ENCODE data around the gene DCTPP1.
A peak's percentile ranks its signal among the peaks of the same experiment; 100 is the strongest.
"Not testable (repeated sequence)": the region's sequence is repeated elsewhere in the genome, so short reads cannot be mapped to it uniquely, and the experiment has no call there.

Gene DCTPP1

DNA sequence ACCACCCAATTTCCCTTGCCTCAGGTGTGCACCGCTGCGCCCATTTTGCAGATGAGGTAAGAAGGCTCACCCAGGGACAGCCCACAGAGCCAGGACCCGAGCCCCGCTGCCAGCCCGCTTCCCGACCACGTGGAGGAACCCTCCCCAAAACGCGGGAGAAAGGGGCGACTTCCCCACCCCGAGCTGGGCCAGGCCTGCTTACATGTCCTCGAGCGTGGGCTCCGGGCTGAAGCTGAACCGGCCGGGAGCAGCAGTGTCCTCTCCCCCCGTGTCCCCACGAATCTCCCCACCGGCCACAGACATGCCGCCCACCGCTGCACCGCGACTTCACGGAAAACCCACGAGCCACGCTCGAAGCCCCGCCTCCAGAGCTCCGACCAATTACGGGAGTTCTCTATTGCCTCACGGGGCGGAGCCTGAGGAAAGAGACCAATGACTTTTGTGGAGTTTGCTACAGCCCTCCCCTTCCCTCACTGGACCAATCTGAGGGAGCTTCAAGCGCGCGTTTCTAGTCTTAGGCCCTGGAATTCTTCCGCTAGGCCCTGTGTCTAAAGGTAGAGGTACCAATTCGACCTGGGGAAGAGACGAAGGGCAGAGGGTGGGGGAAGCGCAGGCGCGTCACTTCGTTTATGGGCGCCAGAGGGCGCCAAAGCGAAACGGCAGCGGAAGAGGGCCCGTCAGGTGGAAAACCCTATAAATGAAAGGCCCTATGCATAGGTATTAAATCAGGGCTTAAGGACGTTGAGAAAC is at the start of gene DCTPP1:
DCTPP1 (minus strand) TSS at position 353 of the 750 bp plus-strand sequence; CDS start at position 303, 50 bp downstream.
- DNase-seq (ENCODE audit: low spot score), result peak; percentile 100

DNA sequence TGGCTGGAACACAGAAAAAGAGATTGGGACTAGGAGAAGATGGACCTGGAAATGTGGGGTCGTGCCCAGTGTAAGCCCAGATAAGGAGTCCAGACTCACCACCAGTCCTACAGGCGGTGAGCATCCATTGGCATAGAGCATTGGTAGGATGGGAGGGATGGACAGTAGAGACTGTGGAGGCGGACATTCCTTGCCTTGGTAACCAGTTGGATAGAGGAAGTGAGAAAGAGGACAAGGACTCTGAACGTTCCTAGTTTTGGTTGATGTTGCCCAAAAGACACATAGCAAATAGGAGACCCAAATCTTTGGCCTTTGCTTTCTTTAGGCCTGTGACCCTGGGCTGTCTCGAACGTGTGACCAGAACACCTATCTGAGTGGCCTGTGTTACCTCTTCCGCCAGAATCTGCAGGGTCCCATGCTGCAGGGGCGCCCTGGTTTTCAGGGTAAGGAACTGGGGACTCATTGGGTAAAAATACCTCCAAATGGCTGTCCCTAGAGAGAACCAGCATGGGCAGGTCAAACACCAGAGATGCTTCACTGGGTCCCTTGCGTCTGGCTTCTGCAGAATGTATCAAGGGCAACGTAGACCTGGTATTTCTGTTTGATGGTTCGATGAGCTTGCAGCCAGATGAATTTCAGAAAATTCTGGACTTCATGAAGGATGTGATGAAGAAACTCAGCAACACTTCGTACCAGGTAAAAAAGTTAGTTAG is 49.1 kb upstream of the DCTPP1 start:
- no peak for DNase-seq (ENCODE audit: low spot score)

DNA sequence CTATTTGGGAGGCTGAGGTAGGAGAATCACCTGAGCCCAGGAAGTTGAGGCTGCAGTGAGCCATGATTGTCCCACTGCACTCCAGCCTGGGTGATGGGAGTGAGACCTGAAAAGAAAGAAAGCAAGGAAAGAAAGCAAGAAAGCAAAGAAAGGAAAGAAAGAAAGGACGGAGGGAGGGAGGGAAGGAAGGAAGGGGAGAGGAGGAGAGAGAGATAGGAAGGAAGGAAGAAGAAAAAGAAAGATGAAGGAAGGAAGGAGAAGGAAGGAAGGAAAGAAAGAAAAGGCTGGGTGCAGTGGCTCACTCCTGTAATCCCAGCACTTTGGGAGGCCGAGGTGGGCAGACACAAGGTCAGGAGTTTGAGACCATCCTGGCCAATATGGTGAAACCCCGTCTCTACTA is 47.9 kb upstream of the DCTPP1 start:
- DNase-seq (ENCODE audit: low spot score), result not testable (repeated sequence)

DNA sequence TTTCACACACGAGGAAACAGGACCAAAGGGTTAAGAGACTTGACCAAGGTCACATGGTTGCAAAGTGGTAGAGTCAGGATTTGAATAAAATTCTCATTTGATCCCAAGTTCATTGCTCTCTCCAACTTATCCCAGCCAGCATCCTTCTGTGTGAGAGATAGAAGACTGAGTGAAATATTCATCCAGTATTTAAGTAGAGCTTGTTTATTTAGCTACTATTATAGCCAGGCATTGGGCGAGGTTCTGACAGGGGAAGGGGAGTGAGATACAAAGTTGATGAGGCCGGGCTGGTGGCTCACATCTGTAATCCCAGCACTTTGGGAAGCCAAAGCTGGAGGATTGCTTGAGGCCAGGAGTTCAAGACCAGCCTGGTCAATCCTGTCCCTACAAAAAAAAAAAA is 47.2 kb upstream of the DCTPP1 start:
- no peak for DNase-seq (ENCODE audit: low spot score)

DNA sequence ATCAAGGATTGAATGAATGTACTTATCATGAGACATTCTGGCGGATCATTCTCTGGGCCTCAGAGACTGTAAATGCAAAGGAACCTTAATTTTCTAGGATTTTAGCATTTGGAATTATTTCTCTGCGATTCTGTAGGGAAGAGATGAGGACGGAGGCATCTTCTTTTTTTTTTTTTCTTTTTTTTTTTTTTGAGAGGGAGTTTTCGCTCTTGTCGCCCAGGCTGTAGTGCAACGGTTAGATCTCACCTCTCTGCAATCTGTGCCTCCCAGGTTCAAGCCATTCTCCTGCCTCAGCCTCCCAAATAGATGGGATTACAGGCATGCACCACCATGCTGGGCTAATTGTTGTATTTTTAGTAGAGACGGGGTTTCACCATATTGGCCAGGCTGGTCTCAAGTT is 44.9 kb upstream of the DCTPP1 start:
- no peak for DNase-seq (ENCODE audit: low spot score)

DNA sequence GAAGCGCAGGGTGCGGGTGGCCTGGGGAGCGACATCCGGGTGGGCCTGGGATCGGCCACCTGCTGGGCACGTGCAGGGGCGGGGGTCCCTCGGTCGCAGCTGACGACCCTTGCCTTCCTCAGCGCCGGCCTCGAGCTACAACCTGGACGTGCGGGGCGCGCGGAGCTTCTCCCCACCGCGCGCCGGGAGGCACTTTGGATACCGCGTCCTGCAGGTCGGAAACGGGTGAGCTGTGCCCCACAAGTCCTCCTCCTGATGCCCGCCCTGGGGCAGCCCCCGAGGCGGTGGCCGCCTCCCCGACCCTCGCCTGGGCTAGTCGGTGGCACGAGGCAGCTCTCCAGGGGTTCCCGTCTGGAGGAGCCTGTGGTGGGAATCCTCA is 44.2 kb upstream of the DCTPP1 start:
- DNase-seq (ENCODE audit: low spot score), result no peak

DNA sequence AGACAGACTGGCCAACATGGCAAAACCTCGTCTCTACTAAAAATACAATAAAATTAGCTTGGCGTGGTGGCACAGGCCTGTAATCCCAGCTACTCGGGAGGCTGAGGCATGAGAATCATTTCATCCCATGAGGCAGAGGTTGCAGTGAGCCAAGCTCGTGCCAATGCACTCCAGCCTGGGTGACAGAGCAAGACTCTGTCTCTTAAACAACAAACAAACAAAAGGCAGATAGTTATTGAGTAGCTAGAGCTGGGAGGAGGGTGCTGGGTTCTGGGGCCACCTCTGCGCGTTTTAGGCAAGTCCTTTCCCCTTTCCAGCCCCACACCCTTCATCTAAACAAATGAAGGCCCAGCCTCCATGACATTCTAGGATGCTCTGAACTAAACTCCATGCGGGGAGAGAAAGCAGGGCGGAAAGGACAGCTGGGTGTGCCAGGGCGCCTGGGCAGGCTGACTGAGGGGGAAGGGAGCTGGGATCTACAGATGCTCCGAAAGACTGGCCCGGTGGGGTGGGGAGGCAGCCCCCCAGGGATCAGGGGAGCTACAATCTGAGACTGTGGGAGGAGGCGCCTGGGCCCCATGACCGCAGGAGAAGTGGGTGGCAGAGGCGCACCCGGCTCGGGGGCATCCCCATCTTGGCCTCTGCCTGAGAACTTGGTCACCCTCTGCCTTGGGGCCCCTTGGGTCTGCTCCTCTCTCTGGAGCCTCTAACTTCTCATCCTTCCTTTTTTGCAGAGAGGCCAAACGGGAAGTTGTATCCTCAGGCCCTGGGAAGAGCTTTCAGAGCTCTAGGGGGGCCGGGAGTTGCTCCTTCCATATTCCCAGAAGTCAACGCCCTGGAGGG is 43.6 kb upstream of the DCTPP1 start:
- DNase-seq (ENCODE audit: low spot score), result no peak

DNA sequence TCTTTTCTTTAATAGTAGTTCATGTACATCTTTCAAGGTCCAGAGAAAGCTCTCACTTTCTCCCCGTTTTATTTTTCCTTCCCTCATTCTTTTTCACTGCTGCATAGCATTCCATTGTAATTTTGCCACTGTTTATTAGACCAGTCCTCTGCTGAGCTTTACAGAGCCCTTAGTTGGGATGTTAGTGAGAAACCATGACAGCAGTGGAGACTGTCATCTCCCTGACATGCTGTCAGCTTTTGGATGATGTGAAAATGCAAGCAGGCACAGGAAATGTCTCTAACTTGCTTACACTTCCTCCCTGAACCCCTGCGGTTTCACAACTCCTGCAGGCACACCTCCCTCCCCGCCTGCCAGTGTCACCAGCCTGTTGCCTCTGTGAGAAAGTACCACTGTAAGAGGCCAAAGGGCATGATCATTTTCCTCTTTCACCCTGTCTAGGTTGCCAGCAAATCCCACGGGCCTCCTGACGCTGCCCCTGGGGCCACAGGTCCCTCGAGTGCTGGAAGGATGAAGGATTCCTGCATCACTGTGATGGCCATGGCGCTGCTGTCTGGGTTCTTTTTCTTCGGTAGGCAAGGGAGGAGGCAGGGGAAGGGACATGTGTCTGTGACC is 42.6 kb upstream of the DCTPP1 start, which contains the start of gene ITGAL:
ITGAL (plus strand) TSS at position 415 of the 615 bp plus-strand sequence; CDS start at position 511, 96 bp downstream.
- DNase-seq (ENCODE audit: low spot score), result no peak

DNA sequence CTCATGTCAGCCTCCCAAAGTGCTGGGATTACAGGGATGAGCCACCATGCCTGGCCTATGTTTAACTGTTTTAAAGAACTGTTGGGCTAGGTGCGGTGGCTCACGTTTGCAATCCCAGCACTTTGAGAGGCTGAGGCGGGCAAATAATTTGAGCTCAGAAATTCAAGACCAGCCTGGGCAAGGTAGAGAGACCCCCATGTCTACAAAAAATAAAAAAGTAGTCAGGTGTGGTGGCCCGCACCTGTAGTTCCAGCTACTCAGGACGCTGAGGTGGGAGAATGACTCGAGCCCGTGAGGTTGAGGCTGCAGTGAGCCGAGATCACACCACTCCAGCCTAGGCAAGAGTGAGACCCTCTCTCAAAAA is 40.8 kb upstream of the DCTPP1 start:
- no peak for DNase-seq (ENCODE audit: low spot score)

DNA sequence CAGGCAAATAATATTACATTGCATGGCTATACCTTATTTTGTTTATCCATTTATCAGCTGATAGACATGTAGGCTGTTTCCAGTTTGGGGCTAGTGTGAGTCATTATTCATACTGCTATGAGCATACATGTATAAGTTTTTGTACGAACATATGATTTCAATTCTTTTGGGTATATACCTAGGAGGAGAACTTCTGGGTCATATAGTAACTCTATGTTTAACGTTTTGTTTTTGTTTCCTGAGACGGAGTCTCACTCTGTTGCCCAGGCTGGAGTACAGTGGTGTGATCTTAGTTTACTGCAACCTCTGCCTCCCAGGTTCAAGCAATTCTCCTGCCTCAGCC is 40.3 kb upstream of the DCTPP1 start:
- DNase-seq (ENCODE audit: low spot score), result no peak

DNA sequence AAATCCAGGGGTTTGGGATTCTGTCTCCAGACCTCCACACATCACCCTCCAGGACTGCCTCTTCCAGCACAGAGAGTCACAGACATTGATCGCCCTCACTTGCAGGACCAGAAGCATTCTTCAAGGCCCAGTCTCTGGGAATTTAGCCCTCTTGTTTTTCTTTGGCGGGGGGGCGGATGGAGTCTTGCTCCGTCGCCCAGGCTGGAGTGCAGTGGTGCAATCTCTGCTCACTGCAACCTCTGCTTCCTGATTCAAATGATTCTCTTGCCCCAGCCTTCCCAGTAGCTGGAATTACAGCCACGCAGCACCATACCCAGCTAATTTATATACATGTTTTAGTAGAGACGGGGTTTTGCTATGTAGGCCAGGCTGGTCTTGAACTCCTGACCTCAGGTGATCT is 34.2 kb upstream of the DCTPP1 start:
- DNase-seq (ENCODE audit: low spot score), result no peak

DNA sequence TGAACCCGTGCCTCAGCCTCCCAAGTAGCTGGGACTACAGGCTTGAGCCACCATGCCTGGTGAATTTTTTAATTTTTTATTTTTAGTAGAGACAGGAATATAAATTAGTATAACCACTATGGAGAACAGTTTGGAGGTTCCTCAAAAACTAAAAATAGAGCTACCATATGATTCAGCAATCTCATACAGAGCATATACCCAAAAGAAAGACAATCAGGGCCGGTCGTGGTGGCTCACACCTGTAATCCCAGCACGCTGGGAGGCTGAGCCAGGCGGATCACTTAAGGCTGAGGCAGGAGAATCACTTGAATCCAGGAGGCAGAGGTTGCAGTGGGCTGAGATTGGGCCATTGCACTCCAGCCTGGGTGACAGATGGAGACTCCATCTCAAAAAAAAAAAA is 31.6 kb upstream of the DCTPP1 start:
- not testable (repeated sequence) for DNase-seq (ENCODE audit: low spot score)

DNA sequence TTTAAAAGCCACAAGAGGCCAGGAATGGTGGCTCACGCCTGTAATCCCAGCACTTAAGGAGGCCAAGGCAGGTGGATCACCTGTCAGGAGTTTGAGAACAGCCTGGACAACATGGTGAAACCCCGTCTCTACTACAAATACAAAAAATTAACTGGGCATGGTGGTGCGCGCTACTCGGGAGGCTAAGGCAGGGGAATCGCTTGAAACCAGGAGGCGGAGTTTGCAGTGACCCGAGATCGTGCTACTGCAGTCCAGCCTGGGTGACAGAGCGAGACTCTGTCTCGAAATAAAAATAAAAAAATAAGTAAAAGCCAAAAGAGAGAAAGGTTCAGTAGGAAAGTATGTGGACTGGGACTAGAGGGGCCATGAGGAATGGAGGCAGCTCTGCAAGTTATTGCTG is 29.6 kb upstream of the DCTPP1 start:
- DNase-seq (ENCODE audit: low spot score), result no peak

DNA sequence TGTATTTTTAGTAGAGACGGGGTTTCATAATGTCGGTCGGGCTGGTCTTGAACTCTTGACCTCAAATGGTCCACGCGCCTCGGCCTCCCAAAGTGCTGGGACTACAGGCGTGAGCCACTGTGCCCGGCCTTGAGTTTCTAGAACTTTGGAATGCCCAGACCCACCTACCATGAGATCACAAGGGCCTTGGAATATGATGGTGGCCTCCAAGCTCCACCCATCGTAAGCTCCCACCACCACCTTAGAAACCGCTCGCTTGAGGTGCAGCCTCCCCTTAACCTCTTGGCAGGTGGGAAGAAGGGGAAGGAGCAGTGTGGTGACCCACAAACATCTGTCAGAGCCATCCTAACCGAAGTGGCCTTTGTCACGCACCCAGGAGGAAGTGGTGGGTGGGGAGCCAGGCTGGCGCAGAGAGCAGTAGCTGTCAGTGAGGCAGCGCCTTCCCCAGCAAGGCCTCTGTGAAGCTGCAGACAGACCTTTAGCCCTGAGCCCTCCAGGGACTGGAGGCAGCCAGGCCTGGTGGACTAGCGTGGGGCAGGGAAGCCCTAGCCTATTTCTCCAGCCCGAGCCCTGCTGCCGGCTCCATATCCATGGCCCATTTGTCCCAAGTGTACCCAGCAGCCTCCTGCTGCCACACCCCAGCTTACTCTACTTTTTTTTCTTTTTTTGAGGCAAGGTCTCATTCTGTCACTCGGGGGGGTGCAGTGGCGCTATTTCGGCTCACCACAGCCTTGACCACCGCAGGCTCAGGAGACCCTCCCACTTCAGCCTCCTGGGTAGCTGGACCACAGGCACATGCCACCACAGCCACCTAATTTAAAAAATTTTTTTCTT is 28.9 kb upstream of the DCTPP1 start:
- no peak for DNase-seq (ENCODE audit: low spot score)

DNA sequence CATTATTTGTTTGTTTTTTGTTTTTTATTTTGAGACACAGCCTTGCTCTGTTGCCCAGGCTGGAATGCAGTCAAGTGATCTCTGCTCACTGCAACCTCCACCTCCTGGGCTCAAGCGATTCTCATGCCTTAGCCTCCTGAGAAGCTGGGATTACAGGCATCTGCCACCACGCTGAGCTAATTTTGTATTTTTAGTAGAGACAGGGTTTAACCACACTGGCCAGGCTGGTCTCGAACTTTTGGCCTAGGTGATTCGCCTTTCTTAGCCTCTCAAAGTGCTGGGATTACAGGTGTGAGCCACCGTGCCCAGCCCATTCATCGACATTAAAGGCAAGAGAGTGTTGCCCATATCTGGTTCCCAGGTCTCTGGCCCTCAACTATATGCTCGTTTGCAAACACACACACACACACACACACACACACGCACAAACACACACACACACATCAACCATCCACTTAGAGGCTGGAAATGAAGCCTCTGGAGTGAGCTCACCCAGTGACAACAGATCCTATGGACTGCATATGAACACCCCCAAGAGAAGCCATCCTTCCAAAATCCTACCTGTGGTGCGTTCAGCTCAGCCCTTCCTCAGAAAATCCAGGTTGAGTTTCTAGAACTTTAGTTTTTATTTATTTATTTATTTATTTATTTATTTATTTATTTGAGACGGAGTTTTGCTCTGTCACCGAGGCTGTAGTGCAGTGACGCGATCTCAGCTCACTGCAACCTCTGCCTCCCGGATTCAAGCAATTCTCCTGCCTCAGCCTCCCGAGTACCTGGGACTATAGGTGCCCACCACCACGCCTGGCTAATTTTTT is 28.1 kb upstream of the DCTPP1 start:
- no peak for DNase-seq (ENCODE audit: low spot score)

DNA sequence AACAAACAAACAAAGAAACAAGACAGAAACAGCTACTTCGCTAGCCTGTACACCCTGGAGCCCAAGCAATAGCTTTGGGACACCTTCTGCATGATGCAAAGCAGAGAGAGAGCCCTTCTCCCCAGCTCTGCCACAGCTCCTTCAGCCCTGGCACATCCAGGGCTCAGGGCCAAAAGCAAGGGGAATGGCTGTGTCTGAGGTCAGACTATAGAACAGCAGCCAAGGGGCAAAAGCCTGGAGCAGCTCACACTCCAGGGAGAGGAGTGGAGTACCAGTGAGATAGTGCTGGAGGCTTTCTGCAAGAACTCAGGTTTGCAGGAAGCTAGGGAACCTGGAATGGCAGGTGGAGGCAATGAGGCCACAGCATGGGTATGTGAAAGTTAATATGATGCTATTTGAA is 27.4 kb upstream of the DCTPP1 start:
- no peak for DNase-seq (ENCODE audit: low spot score)

DNA sequence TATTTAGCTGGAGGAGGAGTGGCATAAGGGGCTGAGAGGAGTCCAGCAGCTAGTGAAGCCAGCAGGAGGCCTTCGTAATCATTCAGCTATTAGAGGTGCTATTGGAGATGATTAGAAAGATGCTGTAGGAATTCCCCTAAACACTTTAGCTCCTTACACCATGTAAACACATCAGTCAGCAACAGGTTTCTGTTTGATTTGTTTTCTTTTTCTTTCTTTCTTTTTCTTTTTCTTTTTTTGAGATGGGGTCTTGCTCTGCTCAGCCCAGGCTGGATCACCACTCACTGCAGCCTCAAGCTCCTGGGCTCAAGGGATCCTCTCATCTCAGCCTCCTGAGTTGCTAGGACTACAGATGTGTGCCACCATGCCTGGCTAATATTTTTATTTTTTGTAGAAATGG is 26.5 kb upstream of the DCTPP1 start:
- DNase-seq (ENCODE audit: low spot score), result no peak

DNA sequence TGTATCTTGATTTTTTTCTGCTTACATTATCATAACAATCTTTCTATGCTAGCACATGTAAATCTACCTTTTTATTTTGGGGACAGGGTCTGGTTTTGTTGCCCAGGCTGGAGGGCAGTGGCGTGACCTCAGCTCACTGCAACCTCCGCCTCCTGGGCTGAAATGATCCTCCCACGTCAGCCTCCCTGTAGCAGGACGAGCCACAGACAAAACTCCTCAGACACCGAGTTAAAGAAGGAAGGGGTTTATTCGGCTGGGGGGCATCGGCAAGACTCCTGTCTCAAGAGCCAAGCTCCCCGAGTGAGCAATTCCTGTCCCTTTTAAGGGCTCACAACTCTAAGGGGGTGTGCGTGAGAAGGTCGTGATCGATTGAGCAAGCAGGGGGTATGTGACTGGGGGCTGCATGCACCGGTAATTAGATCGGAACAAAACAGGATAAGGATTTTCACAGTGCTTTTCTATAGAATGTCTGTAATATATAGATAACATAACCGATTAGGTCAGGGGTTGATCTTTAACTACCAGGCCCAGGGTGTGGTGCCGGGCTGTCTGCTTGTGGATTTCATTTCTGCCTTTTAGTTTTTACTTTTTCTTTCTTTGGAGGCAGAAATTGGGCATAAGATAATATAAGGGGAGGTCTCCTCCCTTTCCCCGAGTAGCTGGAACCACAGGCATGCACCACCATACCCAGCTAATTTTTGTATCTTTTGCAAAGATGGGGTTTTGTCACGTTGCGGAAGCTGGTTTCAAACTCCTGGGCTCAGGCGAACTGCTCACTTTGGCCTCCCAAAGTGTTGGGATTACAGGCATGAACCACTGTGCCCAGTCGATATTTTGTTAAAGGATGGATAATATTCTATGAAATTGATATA is 23.1 kb upstream of the DCTPP1 start:
- DNase-seq (ENCODE audit: low spot score), result not testable (repeated sequence)

DNA sequence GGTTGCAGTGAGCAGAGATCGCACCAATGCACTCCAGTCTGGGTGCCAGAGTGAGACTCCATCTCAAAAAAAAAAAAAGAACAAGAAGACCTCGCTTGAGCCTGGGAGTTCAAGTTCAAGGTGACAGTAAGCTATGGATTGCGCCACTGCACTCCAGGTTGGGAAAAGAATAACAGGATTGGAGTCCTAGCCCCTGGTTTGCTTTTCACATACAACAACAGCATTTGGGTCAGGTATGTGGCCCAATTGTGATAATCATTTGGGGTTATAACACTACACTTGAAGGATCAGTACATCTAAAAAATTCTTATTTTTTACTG is 19.2 kb upstream of the DCTPP1 start:
- no peak for DNase-seq (ENCODE audit: low spot score)

Measured in LoVo (cell line).